Regular cardiac myocyte (primary cell): ENCODE measurements around the gene USP13. TPM values are rescaled to one million over a fixed set of nuclear protein-coding genes. Genes with fewer than 3 reads are reported as not detected.

Source experiments
- total RNA-seq: library from RNA; depleted of rRNA; stranded (reverse); fragments of >200 nt; gene quantifications from 2 replicates; pipeline ENCODE4 v1.2.3, GENCODE V29; 2014

Gene USP13, protein sequence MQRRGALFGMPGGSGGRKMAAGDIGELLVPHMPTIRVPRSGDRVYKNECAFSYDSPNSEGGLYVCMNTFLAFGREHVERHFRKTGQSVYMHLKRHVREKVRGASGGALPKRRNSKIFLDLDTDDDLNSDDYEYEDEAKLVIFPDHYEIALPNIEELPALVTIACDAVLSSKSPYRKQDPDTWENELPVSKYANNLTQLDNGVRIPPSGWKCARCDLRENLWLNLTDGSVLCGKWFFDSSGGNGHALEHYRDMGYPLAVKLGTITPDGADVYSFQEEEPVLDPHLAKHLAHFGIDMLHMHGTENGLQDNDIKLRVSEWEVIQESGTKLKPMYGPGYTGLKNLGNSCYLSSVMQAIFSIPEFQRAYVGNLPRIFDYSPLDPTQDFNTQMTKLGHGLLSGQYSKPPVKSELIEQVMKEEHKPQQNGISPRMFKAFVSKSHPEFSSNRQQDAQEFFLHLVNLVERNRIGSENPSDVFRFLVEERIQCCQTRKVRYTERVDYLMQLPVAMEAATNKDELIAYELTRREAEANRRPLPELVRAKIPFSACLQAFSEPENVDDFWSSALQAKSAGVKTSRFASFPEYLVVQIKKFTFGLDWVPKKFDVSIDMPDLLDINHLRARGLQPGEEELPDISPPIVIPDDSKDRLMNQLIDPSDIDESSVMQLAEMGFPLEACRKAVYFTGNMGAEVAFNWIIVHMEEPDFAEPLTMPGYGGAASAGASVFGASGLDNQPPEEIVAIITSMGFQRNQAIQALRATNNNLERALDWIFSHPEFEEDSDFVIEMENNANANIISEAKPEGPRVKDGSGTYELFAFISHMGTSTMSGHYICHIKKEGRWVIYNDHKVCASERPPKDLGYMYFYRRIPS
- 6.8 and 17.4 TPM in 2 replicates for total RNA-seq

DNA sequence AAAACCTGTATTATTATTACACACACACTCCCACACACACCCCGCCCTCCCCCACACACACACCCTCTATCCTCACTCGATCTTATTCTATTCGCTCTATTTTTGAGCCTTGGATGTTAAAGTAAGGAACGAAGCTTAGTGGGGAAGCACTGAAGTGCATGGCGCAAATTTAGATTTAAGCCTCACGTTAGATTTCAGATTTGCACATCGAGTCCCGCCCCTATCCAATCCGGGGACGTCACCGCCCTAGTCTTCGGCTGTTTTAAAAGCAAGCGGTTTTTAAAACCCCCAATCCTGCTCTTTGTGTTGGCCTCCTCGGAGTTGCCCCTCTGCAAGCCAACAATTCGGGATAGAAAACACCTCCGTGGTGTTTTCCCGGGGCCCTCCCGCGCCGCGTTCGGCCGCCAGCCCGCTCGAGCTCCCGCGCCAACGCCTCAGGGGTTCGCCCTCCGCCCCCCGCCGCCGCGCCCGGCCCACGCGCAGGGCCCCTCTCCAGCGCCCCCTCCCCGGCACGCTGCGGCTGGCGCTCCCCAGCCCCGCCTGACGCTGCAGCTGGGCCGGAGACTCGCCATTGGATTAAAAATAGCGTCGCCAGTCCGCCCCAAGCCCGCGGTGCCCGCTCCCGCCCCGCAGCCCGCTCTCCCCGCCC is at the start of gene USP13:
Gene USP13, plus strand, starts transcription at position 594 of the 649 bp plus-strand sequence. CDS start 186 bp downstream, outside the sequence.

DNA sequence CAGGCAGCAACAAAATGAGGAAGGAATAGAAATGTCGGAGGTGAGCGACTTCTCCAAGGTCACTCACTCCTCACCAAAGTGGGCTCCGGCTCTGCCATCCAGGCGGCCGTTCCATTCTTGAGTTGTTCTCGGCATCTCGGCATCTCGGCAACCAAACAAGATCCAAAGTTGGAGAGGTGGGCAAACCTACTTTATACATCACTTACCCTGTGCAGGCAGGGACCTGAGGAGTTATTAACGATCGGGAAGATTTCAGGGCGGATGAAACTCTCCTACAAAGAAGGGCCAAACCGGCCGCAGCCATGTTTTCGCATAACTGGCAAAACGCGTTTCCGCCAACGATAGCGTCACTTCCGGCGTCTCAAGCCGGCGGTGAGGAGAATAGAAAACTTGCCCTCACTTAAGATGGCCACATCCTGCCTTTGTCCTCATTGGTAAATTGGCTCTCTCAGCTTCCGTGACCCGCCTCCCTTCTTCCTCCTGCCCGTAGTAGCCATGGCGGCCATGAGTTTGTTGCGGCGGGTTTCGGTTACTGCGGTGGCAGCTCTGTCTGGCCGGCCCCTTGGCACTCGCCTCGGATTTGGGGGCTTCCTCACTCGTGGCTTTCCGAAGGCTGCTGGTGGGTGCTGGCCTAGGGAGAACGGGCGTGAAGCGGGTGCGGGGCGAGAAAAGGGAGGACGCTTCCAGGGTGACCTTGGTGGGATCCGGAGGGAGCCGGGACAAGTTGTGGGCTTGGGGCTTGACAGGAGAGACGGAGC is 48.3 kb upstream of the USP13 start, which contains the start of the genes MRPL47 and NDUFB5:
Gene MRPL47, minus strand, starts transcription at position 318 of the 758 bp plus-strand sequence. Its CDS starts 14 bp downstream, at position 304.
Gene NDUFB5, plus strand, starts transcription at position 474 of the 758 bp plus-strand sequence. Its CDS starts 22 bp downstream, at position 496.

Other genes with a start within 250 kb of the USP13 start
- 78.4 and 104 TPM in 2 replicates for gene GNB4, start 201.6 kb upstream of the USP13 start, total RNA-seq
- 53.3 and 95.5 TPM in 2 replicates for gene ACTL6A, start 90.1 kb upstream of the USP13 start, total RNA-seq
- 25.4 and 47.4 TPM in 2 replicates for gene MRPL47, start 48.4 kb upstream of the USP13 start, total RNA-seq
- gene NDUFB5, start 48.2 kb upstream of the USP13 start, total RNA-seq = 109 and 140 TPM in 2 replicates